Coronary artery (tissue), 2 donors: ENCODE results near the gene PACS1.

Source experiments
- DNase-seq: peaks from one replicate; pipeline ENCODE4 v3.0.0-alpha.2; 2017; ENCODE audit warnings: low spot score
- H3K27ac ChIP-seq, 2 donors: fragments of 200-600 bp; sonication (generic); one replicate each; pipeline ENCODE4 v1.5.1; 2016 to 2019
- H3K4me3 ChIP-seq: fragments of 200-600 bp; sonication (generic); 2 replicates; pipeline ENCODE4 v1.5.1; 2016; ENCODE audit warnings: mild to moderate bottlenecking, moderate library complexity
- TF ChIP-seq, protein P1 (sequence below): fragments of 200-600 bp; sonication (generic); IDR thresholded peaks from one replicate; pipeline ENCODE4 v1.5.1; 2019; ENCODE audit warnings: antibody characterized with exemption

The PACS1 gene

GRCh38 chr11:66035653-66036333 is 34.3 kb upstream of the PACS1 start:
- no peak overlapping the region for H3K27ac ChIP-seq
- TF ChIP-seq, protein P1, sequence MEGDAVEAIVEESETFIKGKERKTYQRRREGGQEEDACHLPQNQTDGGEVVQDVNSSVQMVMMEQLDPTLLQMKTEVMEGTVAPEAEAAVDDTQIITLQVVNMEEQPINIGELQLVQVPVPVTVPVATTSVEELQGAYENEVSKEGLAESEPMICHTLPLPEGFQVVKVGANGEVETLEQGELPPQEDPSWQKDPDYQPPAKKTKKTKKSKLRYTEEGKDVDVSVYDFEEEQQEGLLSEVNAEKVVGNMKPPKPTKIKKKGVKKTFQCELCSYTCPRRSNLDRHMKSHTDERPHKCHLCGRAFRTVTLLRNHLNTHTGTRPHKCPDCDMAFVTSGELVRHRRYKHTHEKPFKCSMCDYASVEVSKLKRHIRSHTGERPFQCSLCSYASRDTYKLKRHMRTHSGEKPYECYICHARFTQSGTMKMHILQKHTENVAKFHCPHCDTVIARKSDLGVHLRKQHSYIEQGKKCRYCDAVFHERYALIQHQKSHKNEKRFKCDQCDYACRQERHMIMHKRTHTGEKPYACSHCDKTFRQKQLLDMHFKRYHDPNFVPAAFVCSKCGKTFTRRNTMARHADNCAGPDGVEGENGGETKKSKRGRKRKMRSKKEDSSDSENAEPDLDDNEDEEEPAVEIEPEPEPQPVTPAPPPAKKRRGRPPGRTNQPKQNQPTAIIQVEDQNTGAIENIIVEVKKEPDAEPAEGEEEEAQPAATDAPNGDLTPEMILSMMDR = no peak
- DNase-seq = no peak
- H3K4me3 ChIP-seq = no peak overlapping the region

DNA sequence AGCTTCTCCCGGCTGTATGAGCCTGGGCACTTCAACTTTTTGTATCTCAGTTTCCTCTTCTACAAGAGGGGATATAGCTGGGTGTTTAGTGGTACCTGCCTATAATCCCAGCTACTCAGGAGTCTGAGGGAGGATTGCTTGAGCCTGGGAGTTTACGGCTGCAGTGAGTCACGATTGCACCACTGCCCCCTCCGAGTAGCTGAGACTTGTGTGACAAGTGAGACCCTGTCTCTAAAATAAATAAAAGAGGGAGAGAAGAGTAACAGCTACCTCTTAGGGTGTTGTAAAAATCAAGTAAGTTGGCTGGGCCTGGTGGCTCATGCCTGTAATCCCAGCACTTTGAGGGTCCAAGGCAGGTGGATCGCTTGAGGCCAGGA is 33.8 kb upstream of the PACS1 start:
- Histone ChIP-seq H3K27ac (no peak overlapping the region), H3K4me3 (no peak overlapping the region)
- DNase-seq = no peak
- TF ChIP-seq, protein P1 = no peak

DNA sequence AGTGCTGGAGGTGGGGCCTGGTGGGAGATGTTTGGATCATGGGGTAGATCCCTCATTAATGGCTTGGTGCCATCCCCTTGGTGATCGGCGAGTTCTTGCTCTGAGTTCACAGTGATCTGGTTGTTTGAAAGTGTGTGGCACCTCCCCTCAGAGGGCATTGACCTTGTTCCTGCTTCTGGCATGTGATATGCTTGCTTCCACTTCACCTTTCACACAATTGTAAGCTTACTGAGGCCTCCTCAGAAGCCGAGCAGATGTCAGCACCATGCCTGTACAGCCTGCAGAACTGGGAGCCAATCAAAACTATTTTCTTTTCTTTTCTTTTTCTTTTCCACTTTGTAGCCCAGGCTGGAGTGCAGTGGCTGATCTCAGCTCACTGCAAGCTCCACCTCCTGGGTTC is 32.7 kb upstream of the PACS1 start:
- Histone ChIP-seq H3K4me3 (no peak overlapping the region), H3K27ac (no peak overlapping the region)
- TF ChIP-seq, protein P1 = no peak
- DNase-seq = no peak

DNA sequence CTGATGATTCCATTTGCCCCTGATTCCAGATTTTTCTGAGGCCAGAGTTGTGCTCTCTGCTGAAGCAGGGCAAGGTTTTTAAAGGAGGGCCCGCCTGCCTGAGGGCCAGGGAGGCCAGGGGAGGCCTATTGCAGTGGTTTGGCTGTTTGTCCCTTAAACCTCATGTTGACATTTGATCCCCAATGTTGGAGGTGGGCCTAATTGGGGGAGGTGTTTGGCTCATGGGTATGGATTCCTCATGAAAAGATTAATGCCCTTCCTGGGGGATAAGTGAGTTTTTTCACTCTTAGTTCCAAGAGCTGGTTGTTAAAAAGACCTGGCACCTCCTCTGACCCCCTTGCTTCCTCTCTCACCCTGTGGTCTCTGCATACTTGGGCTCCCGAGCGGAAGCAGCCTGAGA is 30.3 kb upstream of the PACS1 start:
- TF ChIP-seq, protein P1 = no peak
- Histone ChIP-seq H3K27ac (no peak overlapping the region), H3K4me3 (no peak overlapping the region)
- no peak for DNase-seq

DNA sequence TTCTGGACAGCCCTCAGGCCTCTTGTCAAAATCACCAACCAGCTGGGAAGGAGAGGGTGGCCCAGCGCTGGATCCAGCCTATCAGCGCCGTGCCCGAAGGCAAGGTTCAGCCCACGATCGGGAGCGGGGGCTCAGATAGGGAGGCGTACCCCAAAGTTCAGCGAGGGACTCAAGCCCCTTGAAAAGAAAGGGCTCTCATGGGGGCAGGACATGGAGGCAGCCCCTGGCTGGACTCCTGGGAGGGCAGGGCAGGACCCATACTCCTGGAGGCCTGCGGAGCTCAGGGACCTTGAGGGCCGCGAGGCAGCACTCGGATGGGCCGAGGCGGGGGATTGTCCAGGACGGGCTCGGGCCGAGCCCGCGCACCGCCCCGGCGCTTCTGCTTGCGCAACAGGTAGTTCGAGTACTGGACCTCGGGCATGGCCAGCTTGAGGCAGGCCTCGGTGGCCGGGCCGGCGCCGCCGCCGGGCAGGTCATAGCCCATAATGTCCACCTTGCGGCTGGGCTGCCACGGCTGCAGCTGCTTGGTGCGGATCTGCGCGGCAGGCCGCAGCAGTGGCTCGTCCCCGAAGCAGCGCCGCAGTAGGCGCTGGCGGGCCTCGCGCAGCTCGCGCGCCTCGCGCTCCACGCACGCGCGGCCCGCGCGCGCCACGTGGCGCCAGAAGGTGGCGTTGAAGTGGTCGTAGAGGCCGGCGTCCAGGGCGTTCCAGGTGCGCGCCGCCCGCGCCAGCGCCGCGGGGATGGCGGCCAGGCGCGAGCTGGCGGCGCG is 27.7 kb upstream of the PACS1 start:
- DNase-seq = no peak
- H3K27ac ChIP-seq = no peak overlapping the region
- TF ChIP-seq, protein P1 = no peak
- no peak overlapping the region for H3K4me3 ChIP-seq

DNA sequence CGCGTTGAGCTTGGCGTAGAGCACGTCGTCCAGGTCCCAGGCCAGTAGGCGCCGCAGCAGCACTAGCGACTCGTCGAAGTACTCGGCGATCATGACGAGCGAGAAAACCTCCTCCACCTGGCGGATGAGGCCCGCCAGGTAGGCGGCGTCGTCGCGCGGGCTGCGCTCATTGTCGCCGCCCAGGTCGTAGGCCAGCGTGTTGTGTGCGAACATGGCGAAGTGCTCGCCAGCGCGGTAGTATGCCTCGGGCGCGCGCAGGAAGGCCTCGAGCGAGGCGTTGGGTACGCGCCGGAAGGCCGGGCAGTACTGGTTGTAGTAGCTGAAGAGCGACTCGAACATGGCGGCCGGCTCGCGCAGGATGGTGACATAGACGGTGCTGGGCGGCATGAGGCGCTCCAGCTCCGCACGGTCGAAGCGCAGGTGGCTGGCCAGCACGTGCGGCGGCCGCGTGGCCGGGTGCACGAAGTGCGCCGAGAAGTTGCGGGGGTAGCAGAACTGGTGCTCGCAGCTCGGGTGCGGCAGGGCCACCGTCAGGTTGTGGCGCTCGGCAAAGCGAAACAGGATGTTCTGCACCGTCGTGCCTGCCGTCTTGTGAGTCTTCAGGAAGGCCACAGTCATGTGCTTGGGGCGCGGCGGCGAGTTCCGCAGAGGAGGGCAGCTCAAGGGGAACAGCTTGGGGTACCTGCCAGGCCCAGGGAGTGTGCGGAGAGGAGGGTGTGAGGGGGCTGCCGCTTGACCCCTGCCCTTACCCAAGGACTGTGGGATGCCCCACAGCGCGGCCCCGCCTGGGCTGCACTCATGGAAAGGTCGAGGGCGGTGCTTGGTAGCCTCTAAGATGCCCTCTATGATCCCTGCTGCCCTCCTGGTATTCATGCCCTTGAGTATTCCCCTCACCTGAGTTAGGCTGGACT is 26.8 kb upstream of the PACS1 start:
- Histone ChIP-seq H3K27ac (no peak overlapping the region), H3K4me3 (no peak overlapping the region)
- DNase-seq = no peak
- TF ChIP-seq, protein P1 = no peak
